GM20431 (cell line): ENCODE results near the gene BOC.

Experiments
- in situ Hi-C: fragments of 300-500 bp; cut with MseI, MboI; formaldehyde crosslinking; loops from one replicate; pipeline ENCODE4 v1.15.0; 2020; ENCODE audit warnings: low sequenced_read_pairs; ENCODE audit not compliant: unreplicated experiment

Gene BOC

DNA sequence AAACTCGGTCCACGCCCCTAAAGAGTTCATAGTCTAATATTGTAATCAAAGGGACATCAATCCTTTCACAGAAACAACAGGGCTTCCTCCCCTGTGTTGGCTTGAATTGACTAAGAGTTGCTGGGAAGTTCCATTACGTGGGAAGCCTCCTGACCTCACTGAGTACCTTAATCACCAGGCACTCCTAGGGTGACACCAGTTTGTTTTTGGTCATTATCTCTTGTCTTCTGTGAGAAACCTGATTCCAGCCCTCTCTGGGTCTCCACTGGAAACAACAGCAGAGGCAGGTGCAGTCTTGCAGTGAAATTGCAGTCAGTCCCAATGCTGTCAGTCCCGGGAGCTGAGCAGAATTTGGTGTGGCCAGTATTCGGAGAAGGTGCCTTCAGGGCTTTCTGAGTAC, 55.4 kb downstream of the BOC start:
- in situ Hi-C loops, result no loop called here

DNA sequence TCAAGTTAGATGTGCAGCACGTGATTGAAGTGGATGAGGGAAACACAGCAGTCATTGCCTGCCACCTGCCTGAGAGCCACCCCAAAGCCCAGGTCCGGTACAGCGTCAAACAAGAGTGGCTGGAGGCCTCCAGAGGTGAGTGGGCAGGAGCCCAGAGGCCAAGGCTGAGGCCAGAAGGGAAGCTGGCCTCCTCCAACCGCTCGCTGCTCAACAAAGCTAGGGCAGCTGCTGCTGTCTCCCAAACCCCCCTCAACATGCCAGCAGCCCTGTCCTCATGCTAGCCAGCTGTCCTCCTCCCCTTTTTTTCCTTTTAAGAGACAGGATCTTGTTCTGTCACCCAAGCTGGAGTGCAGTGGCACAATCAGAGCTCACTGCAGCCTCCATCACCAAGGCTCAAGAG, 57.0 kb downstream of the BOC start:
- in situ Hi-C loops, result no loop called here

DNA sequence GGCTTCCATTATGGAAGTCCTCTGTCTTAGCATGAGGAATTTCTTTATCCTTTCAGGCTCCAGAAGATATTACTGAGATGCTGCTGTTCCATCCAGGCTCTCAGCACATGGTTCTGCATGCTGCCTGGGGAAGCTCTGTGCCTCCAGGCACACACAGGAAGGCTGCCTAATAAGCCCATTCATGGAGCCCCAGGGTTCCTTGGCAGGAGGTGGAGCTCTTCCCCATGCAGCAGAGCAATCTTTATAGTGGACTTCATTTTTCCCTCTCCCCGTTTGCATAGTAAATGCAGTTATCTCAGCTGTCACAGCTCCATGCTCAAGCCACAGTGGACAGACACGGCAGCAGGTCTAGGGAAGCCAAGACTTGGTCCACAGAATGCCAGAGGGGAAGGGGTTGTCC, 57.6 kb downstream of the BOC start:
- in situ Hi-C loops, result no loop called here

DNA sequence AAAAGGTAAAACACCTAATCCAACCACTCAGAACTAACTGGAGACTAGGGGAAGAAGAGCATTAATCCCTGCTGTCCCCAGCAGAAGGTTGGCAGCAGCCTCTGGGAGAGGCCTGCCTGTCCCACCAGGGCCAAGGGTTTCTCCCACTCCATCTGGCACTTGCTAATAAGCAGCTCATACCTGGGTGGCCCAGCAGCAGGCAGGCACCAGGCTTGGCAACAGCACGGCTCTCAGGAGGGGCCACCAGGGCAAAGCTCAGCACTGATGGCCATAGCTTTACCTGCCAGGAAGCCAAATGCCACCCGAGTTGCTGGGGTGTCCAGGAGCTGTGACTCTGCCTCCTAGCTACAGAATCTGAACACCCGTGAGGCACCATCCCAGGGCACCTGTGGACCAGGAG, 58.3 kb downstream of the BOC start:
- in situ Hi-C loops, result no loop called here

DNA sequence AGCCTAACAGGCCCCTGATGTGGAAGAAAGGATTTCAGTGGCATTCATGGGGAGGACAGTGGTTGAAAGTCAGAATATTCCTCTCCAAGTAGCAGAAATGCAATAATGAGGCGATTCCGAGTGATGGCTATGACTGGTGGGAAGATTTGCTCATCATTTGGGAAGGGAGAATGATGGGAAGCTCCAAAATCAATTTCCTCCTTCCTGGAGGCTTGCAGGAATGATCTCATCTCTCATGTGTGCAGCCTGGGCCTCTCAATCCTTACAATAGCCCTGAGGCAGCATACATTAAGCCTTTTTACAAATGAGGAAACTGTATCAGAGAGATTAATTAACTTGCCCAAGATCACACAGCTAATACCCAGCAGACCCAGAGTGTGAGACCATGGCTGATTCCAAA, 58.7 kb downstream of the BOC start:
- in situ Hi-C loops, result no loop called here

DNA sequence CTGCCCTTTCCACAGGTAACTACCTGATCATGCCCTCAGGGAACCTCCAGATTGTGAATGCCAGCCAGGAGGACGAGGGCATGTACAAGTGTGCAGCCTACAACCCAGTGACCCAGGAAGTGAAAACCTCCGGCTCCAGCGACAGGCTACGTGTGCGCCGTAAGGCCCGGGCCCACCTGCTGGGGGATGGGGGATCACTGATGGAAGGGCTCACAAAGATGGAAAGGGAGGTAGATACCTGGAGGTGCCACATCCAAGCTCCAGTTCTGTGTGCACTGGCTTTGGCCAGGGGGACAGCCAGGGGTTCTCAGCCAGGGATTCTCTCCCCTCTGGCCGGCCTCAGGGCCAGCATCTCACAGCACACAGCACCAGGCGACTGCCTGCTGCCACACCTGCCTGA, 59.4 kb downstream of the BOC start:
- in situ Hi-C loops, result no loop called here

DNA sequence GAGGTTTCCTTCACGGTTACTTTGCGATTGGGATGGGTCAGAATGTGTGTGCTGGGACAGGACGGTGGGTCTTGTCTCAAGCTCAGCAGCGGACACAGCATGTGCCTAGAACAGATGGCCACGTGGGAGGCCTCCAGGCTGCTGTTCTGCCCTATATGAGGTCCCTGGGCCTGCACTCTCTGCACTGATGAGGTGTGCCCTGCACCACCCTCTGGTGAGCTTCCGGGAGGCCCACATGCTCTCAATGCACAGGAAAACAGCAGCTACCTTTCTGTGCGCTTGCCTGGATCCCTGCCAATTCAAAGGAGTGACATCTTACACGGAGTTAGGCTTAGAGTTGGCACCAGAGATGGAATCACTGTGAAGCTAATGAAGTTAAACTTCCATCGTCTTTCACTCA, 59.8 kb downstream of the BOC start:
- in situ Hi-C loops, result no loop called here

DNA sequence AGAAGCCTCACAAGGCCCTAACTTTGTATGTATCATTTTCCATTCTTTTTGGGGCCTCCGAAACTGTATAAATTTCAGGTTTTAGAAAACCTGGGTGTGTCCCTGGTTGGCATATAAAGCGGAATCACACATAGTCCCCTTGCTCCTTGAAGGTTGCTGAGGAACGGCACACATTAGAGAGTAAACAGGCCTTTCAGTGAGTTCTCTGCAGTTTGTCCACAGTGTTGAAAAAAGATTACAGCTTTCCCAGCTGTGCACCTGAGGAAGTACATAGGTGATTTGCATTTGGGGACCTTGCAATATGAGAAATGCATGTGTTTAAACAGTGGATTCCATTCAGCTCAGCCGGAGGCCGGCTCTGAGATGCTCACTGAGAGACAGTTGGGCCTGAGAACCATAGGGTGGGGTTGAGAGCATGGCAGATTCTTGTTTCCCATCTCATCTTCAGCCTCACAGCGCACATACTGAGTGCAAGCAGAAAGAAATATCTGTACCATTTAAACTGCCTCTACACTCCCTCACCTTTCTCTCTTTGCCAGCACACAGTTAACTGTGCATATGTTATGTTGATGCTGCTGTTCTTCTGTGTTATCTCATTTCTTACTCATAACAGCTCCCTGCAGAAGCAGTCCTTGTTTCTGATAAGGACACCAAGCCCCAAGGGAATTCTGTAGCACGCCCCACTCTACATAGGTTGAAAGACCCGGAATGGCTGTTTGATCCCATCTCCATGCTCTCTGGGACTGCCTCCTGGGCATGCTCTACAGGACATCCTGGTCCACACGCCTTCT, 60.4 kb downstream of the BOC start:
- in situ Hi-C loops, result no loop called here

DNA sequence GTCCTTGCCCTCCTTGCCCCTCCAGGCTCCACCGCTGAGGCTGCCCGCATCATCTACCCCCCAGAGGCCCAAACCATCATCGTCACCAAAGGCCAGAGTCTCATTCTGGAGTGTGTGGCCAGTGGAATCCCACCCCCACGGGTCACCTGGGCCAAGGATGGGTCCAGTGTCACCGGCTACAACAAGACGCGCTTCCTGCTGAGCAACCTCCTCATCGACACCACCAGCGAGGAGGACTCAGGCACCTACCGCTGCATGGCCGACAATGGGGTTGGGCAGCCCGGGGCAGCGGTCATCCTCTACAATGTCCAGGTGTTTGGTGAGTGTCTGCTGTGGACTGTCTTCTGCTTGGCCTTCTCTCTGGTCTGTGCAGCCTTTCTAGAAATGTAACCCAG, 61.0 kb downstream of the BOC start:
- in situ Hi-C loops, result no loop called here

DNA sequence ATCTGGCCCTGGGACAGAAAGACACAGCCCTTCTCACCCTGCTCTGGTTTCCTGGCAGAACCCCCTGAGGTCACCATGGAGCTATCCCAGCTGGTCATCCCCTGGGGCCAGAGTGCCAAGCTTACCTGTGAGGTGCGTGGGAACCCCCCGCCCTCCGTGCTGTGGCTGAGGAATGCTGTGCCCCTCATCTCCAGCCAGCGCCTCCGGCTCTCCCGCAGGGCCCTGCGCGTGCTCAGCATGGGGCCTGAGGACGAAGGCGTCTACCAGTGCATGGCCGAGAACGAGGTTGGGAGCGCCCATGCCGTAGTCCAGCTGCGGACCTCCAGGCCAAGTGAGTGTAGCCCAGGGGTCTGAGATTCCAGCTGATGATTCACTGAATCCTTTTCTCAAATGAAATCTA, 61.7 kb downstream of the BOC start:
- in situ Hi-C loops, result no loop called here

DNA sequence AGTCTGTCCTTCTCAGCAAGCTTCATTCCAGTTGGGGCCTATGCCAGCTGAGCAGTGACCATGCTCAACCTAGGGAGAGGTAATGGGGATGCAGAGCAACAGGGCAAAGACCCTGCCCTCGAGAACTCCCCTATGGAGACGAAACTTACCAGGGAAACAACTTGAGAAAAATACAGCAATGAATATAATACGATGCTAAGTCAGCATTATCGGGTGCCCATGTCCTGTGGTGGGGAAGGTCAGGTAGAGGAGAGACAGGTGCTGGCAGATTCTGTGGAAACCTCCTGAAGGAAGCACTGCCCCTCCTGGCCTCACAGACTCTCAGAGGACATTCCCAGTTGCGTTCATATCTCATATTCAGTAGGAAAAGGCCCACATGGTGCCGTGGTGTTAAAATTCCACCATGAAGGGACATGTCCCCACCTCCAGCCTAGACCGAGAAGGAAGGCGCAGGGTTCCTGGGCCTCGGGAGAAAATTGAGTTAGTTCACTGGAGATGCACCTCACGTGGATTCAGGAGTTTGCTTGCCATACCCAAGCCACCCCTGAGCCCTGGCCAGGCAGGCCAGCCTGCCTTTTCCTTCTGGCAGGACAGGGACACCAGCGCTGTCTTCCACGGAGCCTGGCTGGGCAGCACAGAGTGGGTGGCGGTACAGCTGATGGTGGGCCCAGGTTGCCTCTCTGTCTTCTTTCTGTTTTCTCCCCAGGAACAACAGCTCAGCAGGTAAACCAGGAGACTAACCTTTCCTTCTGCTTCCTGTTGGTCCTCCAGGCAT, 62.4 kb downstream of the BOC start:
- in situ Hi-C loops, result no loop called here

DNA sequence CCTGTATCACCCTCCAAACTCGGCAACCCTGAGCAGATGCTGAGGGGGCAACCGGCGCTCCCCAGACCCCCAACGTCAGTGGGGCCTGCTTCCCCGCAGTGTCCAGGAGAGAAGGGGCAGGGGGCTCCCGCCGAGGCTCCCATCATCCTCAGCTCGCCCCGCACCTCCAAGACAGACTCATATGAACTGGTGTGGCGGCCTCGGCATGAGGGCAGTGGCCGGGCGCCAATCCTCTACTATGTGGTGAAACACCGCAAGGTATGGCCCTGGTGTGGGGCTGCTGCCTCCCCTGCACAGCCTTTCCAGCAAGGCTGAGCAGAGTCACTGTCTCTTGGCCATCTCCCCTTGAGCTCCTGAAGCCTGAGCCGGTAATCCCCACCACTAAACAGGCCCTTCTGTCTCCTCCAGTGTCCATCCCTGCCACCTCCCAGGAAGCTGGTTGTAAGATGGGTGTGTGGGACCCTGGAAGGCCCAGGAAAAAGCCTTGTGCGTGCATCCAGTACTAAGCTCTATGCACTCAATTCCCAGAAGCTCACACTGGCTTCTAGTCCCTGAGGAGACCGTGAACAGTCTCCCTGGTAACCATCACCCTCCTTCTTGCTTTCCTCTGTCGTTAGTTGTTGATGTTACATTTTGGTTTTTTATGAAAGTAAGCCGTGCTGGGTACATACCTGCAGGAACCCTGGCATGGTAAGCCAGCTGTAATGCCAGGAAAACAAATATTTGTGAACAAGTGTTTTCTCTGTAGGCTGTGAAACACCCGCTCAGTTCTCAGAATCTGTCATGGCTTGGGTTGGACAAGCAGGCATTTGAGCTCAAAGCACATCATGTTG, 63.3 kb downstream of the BOC start:
- in situ Hi-C loops, result no loop called here

DNA sequence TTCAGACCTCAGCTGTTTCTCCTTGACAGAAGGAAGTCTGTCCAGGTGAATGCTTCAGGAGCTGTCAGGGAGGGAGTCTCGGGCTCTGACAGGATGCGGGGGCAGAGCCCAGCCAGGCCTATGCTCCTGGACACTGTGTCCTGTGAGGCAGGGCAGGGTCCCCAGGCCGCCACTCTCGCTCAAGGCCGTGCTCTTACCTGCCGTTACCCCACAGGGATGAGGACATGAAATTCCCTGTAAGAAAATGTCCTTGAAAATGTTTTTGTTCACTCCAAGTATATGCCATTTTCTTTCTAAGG, 63.9 kb downstream of the BOC start:
- in situ Hi-C loops, result no loop called here

DNA sequence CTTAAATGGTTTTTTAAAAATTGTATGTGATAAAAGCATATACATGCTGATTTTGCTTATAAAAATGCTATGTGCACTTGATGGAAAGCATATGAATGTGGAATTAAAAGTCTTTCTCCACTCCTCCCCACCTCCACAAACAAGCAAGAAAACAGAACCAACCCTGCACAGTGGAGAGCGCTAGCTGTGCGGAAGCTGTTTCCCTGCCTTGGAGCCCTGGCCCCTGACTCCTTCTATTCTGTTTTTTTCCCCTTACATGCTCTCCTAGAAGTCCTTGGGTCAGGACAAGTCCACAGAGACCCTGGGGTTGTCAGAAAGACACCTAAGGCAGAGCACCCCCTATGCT, 64.2 kb downstream of the BOC start:
- in situ Hi-C loops, result no loop called here

DNA sequence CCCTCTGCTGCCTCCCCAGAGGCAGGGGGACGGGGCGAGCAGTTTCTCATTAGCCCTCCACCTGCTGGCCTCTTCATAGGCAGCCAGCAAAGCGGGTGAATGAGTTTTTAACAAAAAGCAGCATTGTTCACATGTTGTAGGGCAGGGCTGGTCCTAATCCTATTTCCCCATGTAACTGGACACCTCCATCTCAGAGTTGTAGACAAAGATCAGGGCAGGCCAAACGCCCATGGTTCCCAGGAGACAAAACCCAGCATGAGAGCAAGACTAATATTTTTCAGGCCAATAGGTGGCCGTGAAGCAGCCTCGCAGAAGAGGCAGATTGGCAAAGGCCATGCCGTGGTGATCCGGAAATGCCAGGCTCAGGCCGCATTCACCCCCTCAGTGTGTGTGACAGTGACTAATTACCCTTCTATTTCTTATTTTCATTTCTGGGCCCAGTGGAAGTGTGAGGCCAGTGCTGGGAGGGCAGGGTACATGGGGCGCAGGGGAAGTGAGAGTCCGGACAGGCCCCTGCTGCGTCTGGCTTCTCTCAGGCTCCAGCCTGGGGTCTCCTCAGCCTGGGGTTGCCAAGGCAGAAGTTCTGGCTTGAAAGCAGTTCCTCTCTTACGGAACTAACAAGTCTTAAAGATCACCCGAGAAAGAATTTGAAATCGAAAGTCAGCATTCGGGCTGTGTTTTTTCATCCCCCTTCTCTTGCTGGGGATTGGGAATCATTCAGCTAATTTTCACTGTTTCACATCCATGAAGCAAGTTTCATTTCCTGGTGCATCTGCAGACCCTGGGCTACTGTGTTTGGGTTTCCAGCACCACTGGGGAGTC, 64.8 kb downstream of the BOC start:
- in situ Hi-C loops, result no loop called here

DNA sequence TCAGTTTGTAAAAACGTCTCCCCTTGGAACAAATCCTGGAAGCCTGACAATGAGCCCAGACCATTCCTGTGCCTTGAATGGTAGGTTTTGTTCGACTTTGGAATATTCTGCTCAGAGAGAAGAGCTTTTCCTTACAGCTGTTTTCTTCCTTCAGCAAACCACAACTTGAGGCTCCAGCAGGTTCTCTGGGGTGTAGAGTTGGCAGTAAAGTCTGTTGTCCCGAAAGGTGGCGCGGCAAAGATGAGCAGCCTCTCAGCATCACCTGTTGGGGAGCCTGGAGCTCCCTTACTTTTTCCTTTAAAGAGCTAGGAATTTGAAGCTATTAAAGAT, 65.4 kb downstream of the BOC start:
- in situ Hi-C loops, result no loop called here

DNA sequence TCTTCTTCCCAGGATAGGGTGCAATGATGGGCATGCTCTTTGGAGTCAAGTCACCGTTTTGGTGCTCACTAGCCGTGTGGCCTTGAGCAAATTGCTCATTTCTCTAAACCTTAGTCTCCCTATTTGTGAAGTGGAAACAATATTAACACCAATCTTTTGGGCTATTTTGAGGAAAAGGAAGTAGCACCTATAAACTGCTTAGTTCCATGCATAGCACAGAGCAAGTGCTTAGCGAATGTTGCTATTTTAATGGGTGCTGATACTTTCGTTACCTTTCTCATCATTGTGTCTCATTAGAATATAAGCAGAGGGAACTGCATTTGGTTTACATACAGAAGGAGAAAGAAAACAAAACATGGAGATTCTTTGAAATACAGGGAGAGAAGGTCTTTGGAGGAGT, 66.1 kb downstream of the BOC start:
- in situ Hi-C loops, result no loop called here

DNA sequence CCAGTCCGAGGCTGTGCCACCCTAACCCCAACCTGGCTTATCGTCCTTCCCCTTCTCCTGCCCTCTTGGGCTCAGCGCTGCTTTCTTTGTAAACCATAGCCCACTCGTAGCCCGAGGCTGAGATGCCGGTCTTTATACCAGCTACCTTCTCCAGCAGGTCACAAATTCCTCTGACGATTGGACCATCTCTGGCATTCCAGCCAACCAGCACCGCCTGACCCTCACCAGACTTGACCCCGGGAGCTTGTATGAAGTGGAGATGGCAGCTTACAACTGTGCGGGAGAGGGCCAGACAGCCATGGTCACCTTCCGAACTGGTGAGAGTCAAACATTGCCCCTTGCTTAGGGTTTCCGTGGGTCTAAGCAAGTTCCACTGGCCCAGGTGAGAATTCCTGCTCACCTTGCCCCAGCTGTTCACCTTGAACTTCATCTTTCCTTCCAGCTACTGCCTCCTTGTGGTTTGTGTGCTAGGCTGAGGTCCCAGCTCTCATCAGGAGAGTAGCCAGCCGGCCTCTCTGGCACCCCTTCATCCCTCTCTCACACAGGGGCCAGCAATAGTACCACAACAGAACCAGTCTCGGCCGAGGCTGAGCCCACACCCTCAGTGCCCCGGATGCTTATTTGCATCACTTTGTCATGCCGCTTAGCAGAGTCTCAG, 66.7 kb downstream of the BOC start:
- in situ Hi-C loops, result no loop called here

DNA sequence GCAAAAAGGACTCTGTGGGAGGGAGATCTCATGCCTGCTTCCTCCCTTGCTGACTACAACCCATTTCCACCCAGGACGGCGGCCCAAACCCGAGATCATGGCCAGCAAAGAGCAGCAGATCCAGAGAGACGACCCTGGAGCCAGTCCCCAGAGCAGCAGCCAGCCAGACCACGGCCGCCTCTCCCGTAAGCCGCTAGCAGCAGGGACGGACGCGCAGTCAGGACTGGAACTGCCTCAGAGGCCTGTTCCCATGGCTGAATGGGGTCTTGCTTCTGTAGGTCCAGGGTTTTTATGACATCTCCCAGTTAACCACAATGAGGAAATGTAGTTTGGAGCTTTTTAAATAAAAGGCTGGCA, 67.2 kb downstream of the BOC start:
- in situ Hi-C loops, result no loop called here

DNA sequence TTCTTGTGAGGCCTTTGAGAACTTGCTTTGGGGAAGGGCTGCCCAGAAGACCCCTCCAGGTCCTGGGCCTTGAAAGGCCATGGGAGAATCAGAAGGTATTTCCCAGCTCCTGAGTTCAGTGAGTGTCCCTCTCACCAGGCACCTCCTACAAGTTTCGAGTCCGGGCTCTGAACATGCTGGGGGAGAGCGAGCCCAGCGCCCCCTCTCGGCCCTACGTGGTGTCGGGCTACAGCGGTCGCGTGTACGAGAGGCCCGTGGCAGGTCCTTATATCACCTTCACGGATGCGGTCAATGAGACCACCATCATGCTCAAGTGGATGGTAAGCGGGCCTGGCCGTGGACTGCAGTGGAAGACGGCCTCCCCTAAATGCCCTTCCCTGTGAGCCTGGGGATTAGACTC, 68.3 kb downstream of the BOC start:
- in situ Hi-C loops, result loop anchor here (10.0 kb wide), 2 partner anchors 145 to 225 kb away; no protein-coding TSS in a partner anchor
